Right lobe of liver (tissue), 6 donors: ENCODE results near the gene JAZF1. TPM values are rescaled to one million over a fixed set of nuclear protein-coding genes. Genes with fewer than 3 reads are reported as not detected.

Experiments
- ATAC-seq, 4 donors: fragments of 200-7000 bp; cut with Tn5 transposase; one replicate each; pipeline ENCODE4 v1.9.1; 2020; ENCODE audit warnings: mild to moderate bottlenecking in 4 of 4, moderate library complexity in 4 of 4
- DNase-seq, 3 donors: peaks; one replicate each; pipeline ENCODE4 v3.0.0-alpha.2; 2020
- H3K27ac ChIP-seq, 3 donors: fragments of 200-600 bp; one replicate each; pipeline ENCODE4 v1.8.0; 2022
- H3K27me3 ChIP-seq, 2 donors: fragments of 200-600 bp; one replicate each; pipeline ENCODE4 v1.8.0; 2022
- H3K36me3 ChIP-seq, 4 donors: fragments of 200-600 bp; sonication (generic) in 1 of 4; one replicate each; pipeline versions ENCODE4 v1.5.1 to v1.8.0; 2017 to 2022; ENCODE audit warnings: control low read depth in 1 of 4
- H3K4me1 ChIP-seq, 4 donors: fragments of 200-600 bp; sonication (generic) in 1 of 4; one replicate each; pipeline versions ENCODE4 v1.5.1 to v1.8.0; 2017 to 2022; ENCODE audit warnings: control low read depth in 1 of 4
- H3K4me3 ChIP-seq, 3 donors: fragments of 200-600 bp; one replicate each; pipeline ENCODE4 v1.8.0; 2022
- H3K9me3 ChIP-seq, 4 donors: fragments of 200-600 bp; sonication (generic) in 1 of 4; one replicate each; pipeline versions ENCODE4 v1.5.1 to v1.8.0; 2017 to 2022; ENCODE audit warnings: control low read depth in 1 of 4
- POLR2A ChIP-seq: fragments of 450-650 bp; IDR thresholded peaks from one replicate; pipeline ENCODE4 v1.6.1; 2017; ENCODE audit warnings: antibody characterized with exemption, mild to moderate bottlenecking
- WGBS: methylation state at CpG from one replicate; pipeline ENCODE4 v1.1.6; 2018; ENCODE audit warnings: low coverage, low lambda C conversion rate; ENCODE audit not compliant: insufficient coverage; ENCODE audit errors: missing lambda C conversion rate; 5-methylcytosine and 5-hydroxymethylcytosine counted together
- intact Hi-C, 2 donors: fragments of 100-400 bp; cut with DNase I; formaldehyde crosslinking; loops; one replicate each; pipeline versions ENCODE4 v1.11.2 to v1.14.1; 2022
- total RNA-seq, 6 experiments: library from RNA; depleted of rRNA in 2 of 6; stranded (reverse); fragments of >200 nt in 2 of 6; fragmentation: NEBNext Ultra II Directional in 3 of 6; extraction: Animal tissue kit (Norgen Biotek cat#: 25700) in 3 of 6; gene quantifications; one replicate each; pipeline versions ENCODE4 v1.1.0 to v1.2.4, GENCODE V29; 2016 to 2023
- TF ChIP-seq, protein P1 (sequence below), 4 donors: fragments of 200-600 bp in 3 of 4; fragments of 450-650 bp in 1 of 4; IDR thresholded peaks; one replicate each; pipeline versions ENCODE4 v1.5.1 to v1.8.0; 2016 to 2022; ENCODE audit warnings: antibody characterized with exemption in 4 of 4, mild to moderate bottlenecking in 2 of 4
- donor health status: DM: no; HTN: yes; CAD: no.
- donor health status: DM: no; HTN: no; CAD: no.
- donor health status: DM: no; HTN: no; CAD: no.
- donor health status: DM: no; HTN: yes; CAD: no.
- donor health status: DM: no; HTN: yes; CAD: no.

The JAZF1 gene
- total RNA-seq, 6 experiments from 2014 or later, result 4.8 to 20.9 (median 6.9) TPM

DNA sequence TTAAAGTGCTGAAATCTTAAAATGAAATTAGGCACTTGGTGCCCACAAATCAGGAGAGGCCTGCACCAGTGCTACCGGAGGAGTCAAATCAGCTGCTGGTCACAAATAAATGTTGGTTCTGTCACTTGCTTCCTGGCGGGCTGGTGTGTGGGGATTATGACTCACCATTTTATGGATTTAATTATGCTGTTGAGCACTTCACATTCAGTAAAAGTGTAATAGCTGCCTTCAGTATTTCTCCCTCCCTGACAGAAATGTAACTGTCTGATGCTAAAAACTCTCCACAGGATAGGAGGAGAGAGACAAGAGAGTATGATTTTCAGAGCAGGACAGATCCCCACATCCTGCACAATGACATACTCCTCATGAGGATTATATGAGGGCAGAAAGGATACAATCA lies 186.0 kb downstream of the JAZF1 start:
- no peak for TF ChIP-seq POLR2A
- TF ChIP-seq, protein P1, sequence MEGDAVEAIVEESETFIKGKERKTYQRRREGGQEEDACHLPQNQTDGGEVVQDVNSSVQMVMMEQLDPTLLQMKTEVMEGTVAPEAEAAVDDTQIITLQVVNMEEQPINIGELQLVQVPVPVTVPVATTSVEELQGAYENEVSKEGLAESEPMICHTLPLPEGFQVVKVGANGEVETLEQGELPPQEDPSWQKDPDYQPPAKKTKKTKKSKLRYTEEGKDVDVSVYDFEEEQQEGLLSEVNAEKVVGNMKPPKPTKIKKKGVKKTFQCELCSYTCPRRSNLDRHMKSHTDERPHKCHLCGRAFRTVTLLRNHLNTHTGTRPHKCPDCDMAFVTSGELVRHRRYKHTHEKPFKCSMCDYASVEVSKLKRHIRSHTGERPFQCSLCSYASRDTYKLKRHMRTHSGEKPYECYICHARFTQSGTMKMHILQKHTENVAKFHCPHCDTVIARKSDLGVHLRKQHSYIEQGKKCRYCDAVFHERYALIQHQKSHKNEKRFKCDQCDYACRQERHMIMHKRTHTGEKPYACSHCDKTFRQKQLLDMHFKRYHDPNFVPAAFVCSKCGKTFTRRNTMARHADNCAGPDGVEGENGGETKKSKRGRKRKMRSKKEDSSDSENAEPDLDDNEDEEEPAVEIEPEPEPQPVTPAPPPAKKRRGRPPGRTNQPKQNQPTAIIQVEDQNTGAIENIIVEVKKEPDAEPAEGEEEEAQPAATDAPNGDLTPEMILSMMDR (IDR thresholded peaks at IDR 0.05), result no peak
- intact Hi-C loops, result no loop called here
- ATAC-seq, result peak in 1 of 4 donors; percentile 35
- Histone ChIP-seq H3K9me3 (no peaks in the 10 kb centered on the region), H3K4me1 (peaks cover 0 to 28% (median 8%) of the 10 kb centered on the region in 4 donors), H3K36me3 (no peaks in the 10 kb centered on the region), H3K27ac (no peak overlapping the region), H3K4me3 (no peak overlapping the region), H3K27me3 (no peaks in the 10 kb centered on the region)
- no peak for DNase-seq
- WGBS, result 67% methylated on average over 1 of the region's 2 CpGs

DNA sequence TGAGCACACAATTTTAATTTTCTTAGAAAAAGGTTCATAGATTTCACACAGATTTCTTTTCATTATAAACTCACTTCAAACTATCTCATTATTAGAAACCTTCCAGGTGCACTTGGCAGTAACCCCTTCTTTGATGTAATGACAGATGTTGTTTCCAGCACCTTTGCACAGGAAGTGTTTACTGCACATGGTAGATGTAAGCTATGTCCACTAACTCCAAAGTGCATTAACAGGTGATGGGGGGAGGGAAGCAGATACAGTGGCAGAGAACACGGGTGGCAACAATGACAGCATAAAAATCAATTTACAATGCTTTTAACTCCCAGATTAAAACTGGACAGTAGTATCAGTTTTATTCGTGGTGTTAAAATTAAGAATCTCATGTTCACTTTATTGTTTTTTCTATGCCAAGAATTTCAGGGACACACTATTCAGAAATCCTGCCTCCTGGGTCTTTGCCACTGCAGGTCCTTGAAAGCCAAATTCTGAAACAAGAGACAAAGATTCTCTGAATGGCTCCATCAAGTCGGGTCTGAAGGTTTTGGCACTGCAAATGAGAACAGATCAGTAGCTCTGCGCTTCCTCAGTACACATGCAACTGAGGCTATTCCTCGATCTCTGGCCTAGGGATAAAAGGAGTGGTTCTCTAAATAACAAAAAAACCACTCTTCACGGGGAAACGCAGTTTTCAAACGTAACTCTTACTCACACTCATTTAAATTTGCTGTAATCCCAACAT lies 187.7 kb downstream of the JAZF1 start:
- TF ChIP-seq POLR2A, result no peak
- TF ChIP-seq, protein P1 (IDR thresholded peaks at IDR 0.05), result no peak
- peaks cover 0 to 28% (median 8%) of the 10 kb centered on the region in 4 donors for H3K4me1 ChIP-seq
- H3K4me3 ChIP-seq, result no peak overlapping the region
- 79% methylated on average over 8 of the region's 8 CpGs for WGBS
- H3K27me3 ChIP-seq, result no peaks in the 10 kb centered on the region
- ATAC-seq (peak in 3 of 4 donors; percentile 37 to 60 (median 51)), DNase-seq (no peak)
- H3K27ac ChIP-seq, result no peak overlapping the region
- no peaks in the 10 kb centered on the region for H3K9me3 ChIP-seq
- H3K36me3 ChIP-seq, result no peaks in the 10 kb centered on the region
- intact Hi-C loops, result no loop called here

DNA sequence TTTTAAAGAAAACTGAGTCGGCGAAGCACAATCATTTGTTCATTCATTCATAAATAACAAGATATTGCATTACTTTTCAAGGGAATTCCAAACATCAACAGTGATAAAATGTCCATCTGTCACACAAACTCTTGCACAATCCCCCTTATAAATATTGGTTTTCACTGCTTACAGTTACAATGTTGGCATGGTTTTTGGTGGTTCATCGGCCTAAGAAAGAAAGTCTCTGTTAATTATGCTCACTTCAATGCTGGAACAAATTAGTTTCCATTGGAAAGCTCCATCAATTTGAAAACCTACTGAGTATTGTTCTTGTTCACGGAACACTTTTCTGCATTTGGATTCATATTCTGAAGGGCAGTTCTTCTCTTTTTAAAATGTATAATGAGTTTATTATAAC lies 188.5 kb downstream of the JAZF1 start:
- no peak for DNase-seq
- intact Hi-C loops, result no loop called here
- H3K4me3 ChIP-seq, result no peak overlapping the region
- WGBS, result 48% methylated on average over 4 of the region's 4 CpGs
- H3K36me3 ChIP-seq, result no peaks in the 10 kb centered on the region
- peaks cover 0 to 28% (median 8%) of the 10 kb centered on the region in 4 donors for H3K4me1 ChIP-seq
- H3K27me3 ChIP-seq, result no peaks in the 10 kb centered on the region
- TF ChIP-seq, protein P1 (IDR thresholded peaks at IDR 0.05), result no peak
- TF ChIP-seq POLR2A, result no peak
- no peaks in the 10 kb centered on the region for H3K9me3 ChIP-seq
- no peak overlapping the region for H3K27ac ChIP-seq
- peak; percentile 30 to 82 (median 58) for ATAC-seq

DNA sequence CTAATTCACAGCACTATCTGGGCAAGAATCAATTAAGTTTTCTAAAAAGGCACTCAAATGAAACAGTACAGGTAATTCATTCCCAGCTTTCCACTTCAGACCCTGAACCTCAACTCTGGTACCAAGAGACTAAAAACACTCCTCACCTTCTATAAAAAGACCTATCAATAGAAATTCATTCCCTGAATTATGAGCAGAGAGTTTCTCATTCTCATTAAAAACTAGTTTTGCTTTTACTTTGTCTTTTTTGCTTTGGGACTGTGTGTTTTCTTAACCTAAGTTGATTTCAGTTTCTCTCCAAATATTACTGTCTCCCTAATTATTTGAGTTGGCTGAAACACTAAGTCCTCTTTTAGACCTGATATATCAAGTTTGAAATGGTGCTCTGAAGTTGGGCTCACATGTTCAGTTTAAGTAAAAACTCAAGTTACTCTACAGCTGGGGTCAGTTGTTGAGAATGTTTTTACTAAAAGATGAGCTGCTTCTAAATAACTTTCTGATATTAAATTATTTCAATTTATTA lies 189.5 kb downstream of the JAZF1 start:
- Histone ChIP-seq H3K4me3 (no peak overlapping the region), H3K27me3 (no peaks in the 10 kb centered on the region), H3K27ac (no peak overlapping the region), H3K4me1 (peaks cover 0 to 28% (median 8%) of the 10 kb centered on the region in 4 donors), H3K36me3 (no peaks in the 10 kb centered on the region), H3K9me3 (no peaks in the 10 kb centered on the region)
- DNase-seq (no peak), ATAC-seq (peak; percentile 58 to 72 (median 68))
- intact Hi-C loops, result no loop called here
- TF ChIP-seq, protein P1 (IDR thresholded peaks at IDR 0.05), result no peak
- TF ChIP-seq POLR2A, result no peak
